Mammary epithelial cell (primary cell): ENCODE measurements around the gene ST3GAL2.

Experiments used
- EZH2 ChIP-seq: IDR thresholded peaks from 2 replicates; pipeline ENCODE4 v1.6.1; 2012; ENCODE audit warnings: low read length, inconsistent platforms, borderline replicate concordance
- TF ChIP-seq, protein P1 (sequence below), 2 donors: IDR thresholded peaks in 1 of 2; conservative IDR thresholded peaks in 1 of 2; 2 replicates each; pipeline ENCODE4 v1.5.1; 2011 to 2012; ENCODE audit warnings: inconsistent platforms in 2 of 2, low read length in 2 of 2, mild to moderate bottlenecking in 2 of 2, control low read depth in 1 of 2, low read depth in 1 of 2; ENCODE audit not compliant: insufficient read depth in 1 of 2; ENCODE audit errors: extremely low read depth in 1 of 2

DNA sequence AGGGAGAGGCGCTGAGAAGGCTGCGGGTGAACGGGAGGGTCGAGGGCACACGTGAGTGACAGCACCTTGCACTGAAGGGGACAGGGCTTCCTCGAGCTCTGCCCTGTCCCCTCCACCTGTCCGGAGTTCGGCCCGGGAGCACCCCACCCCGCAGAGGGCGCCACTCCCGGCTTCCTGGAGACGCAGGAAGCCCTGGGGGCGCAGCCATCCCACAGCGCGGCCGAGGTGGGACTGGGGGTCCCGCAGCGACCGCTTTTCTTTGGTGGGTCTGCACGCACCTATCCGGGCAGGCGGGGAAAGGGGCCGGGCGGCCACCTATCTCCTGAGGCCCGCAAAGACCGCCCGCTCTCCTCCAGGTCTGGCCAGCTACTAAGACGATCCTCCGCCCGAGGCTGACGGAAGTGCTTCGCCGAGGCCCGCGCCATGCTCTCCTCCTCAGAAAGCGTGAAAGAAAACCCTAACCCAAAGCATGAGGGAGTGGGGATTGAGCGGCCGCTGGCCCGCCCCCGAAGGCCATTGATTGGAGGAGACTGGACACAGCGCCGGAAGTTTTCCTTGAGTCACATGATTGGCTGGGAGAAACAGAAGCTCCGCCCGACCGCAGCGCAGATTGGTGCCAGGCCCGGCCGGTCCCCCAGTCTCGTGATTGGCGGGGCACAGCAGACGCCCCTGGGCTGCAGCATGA, 57.8 kb downstream of the ST3GAL2 start:
- TF ChIP-seq, protein P1, sequence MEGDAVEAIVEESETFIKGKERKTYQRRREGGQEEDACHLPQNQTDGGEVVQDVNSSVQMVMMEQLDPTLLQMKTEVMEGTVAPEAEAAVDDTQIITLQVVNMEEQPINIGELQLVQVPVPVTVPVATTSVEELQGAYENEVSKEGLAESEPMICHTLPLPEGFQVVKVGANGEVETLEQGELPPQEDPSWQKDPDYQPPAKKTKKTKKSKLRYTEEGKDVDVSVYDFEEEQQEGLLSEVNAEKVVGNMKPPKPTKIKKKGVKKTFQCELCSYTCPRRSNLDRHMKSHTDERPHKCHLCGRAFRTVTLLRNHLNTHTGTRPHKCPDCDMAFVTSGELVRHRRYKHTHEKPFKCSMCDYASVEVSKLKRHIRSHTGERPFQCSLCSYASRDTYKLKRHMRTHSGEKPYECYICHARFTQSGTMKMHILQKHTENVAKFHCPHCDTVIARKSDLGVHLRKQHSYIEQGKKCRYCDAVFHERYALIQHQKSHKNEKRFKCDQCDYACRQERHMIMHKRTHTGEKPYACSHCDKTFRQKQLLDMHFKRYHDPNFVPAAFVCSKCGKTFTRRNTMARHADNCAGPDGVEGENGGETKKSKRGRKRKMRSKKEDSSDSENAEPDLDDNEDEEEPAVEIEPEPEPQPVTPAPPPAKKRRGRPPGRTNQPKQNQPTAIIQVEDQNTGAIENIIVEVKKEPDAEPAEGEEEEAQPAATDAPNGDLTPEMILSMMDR (conservative IDR thresholded peaks at IDR 0.05 in 1 of 2, IDR thresholded peaks at IDR 0.05 in 1 of 2; ENCODE audit: extremely low read depth in 1 of 2, insufficient read depth in 1 of 2, low read depth in 1 of 2, low read length in 2 of 2), result peak; percentile 12 to 54
- TF ChIP-seq EZH2, result no peak
